HG02870 (cell line): Measurements from ENCODE around the gene SVEP1.
"Not testable (repeated sequence)": the region's sequence is repeated elsewhere in the genome, so short reads cannot be mapped to it uniquely, and the experiment has no call there.

Experiments used
- ATAC-seq: cut with Tn5 transposase; IDR thresholded peaks from one replicate; pipeline ENCODE4 v1.9.1; 2021; ENCODE audit warnings: mild to moderate bottlenecking, moderate library complexity; ENCODE audit not compliant: unreplicated experiment

Gene SVEP1

DNA sequence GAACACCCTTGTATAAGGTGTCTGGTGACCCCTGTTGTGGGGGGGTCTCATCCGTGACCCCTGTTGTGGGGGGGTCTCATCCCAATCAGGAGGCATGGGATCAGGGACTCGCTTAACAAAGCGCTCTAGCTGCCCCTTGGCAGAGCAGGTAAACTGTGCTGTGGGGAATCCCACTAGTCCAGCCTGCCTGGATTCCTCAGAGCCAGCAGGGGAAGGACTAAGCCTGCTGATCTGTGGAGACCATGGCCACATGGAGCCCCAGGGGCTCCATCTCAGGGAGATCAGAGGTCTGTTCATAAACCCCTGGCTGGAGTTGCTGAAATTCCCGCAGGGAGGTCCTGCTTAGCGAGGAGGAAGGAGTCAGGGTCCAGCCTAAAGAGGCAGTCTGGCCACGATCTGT, 196.1 kb downstream of the SVEP1 start:
- ATAC-seq, result no peak

DNA sequence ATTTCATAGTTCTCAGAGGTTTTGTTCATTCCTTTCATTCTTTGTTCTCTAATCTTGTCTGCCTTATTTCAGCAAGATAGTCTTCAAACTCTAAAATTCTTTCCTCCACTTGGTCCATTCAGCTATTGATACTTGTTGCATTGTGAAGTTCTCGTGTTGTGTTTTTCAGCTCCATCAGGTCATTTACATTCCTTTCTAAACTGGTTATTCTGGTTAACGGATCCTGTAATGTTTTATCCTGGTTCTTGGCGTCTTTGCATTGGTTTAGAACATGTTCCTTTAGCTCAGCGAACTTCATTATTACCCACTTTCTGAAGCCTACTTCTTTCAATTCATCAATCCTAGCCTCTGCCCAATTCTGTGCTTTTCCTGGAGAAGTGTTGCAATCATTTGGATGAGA, 196.8 kb downstream of the SVEP1 start:
- no peak for ATAC-seq

GRCh38 chr9:110371411-110372007, 208.0 kb downstream of the SVEP1 start:
- ATAC-seq, result no peak

GRCh38 chr9:110370315-110370714, 209.2 kb downstream of the SVEP1 start:
- no peak for ATAC-seq

- no peak for ATAC-seq
Measured at GRCh38 chr9:110364451-110364850, 215.1 kb downstream of the SVEP1 start.

GRCh38 chr9:110358992-110359391, 220.5 kb downstream of the SVEP1 start:
- ATAC-seq, result not testable (repeated sequence)

GRCh38 chr9:110357505-110357904, 222.0 kb downstream of the SVEP1 start:
- no peak for ATAC-seq

DNA sequence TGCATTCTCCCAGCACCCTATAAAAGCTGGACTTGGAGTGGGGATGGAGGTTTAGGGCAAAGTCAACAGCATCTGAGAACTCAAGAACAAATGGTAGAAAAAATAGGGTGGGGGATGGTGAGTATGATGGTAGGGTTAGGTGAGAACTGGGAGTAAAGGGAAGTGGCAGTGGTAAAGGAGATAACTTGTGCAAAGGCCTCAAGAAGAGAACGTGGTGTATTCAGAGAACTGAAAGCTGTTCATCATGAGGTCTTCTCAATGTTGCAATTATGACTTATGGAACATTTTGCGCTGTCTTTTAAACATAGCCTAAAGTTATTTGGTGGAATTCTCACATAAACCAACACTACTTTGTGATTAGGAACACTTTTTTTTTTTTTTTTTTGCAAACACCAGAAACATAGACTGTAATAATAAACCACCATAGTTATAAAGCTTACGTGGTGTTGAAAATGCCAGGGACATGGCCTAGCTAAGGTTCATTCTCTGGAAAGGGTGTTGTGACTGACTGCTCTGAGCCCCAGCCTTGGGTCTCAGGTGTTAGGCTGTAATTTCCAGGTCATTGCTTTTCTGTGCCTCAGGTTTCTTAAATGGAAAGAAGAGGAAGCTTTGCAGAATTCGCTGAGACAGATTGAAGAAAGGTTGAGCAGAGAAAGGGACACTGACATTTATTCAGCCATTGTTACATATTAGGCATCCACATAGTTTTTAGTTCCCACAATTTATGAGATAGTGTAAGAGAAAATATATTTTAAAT, 222.7 kb downstream of the SVEP1 start:
- no peak for ATAC-seq

- ATAC-seq, result no peak
Measured at GRCh38 chr9:110355911-110356310, 223.6 kb downstream of the SVEP1 start.

DNA sequence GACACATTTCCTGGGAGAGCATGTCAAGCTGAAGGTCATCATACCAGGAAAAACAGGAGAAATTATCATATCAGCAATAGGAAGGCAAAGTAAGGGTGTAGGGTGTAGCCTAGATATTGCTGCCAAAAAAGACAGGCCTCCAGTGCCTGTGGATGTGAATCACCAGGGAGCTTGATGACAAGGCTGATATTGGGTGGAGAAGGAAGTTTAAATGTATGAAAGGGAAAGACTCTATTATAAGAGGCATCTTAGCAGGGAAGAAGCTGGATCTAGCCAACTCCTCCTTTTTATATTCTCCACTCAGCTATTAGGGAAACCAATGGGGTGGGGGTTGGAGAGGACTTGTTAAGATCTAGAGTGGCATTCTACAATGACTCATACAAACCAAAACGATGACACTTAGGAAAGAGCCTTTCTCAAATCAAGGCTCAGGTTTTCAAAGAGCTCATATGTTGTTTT, 228.5 kb downstream of the SVEP1 start:
- no peak for ATAC-seq

GRCh38 chr9:110346325-110346724, 233.2 kb downstream of the SVEP1 start:
- no peak for ATAC-seq

- no peak for ATAC-seq
Measured at GRCh38 chr9:110344821-110345220, 234.7 kb downstream of the SVEP1 start.

GRCh38 chr9:110343551-110343950, 236.0 kb downstream of the SVEP1 start:
- ATAC-seq, result no peak

GRCh38 chr9:110340306-110340705, 239.2 kb downstream of the SVEP1 start:
- no peak for ATAC-seq

DNA sequence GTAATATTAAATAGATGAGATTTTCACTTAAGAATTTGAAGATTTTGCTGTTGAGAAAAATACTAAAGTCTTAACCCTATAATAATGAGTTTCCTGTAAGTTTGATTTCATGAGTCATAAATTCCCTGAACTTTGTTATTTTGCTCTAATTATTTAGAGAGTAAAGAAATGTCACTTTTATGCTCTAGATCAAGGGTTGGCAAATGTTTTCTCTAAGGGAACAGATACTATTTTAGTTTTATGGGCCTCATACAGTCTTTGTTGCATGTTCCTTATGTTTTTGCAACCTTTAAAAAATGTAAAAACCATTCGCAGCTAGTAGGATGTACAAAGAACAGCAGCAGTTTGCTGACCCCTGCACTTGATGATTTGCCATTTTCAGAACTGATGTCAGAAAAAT, 241.4 kb downstream of the SVEP1 start:
- ATAC-seq, result no peak

GRCh38 chr9:110337727-110338126, 241.8 kb downstream of the SVEP1 start, which contains the start of gene TXNDC8:
Gene TXNDC8, minus strand, starts transcription at chr9:110337863.
- ATAC-seq, result no peak

DNA sequence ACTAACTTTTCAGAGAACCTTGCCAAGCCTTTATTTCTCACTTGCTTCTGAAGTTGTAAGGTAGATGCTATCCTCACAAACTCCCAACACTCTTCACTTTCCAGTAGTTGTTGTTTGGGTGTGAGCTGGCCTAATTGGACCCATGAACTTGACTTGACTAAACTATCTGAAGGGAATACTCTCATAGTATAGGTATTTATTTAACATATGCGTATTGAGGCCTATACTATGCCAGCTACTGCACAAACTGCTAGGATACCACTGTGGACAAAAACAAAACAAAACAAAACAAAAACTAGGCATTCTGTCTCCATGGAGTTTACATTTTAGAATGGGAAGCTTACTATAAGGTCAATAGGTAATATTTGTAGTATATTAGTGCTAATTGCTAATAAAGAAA, 243.2 kb downstream of the SVEP1 start:
- ATAC-seq, result no peak

DNA sequence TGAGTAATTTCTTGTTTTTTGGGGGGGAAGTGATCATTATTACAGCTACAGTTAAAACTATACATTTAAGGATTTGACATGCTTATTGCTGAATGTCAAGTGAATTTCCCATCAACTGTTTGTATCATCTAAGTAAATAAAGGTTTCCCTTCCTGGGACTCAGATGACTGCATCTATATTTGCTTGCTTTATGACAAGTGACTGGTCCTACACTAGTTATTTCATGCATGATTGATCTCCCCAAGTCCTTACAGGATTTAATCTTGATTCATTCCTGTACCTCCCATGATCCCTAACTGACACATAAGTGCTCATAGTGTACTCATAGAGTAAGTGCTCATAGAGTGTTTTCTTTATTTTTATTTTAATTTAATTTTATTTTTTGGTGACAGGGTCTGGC, 244.7 kb downstream of the SVEP1 start:
- ATAC-seq, result no peak

DNA sequence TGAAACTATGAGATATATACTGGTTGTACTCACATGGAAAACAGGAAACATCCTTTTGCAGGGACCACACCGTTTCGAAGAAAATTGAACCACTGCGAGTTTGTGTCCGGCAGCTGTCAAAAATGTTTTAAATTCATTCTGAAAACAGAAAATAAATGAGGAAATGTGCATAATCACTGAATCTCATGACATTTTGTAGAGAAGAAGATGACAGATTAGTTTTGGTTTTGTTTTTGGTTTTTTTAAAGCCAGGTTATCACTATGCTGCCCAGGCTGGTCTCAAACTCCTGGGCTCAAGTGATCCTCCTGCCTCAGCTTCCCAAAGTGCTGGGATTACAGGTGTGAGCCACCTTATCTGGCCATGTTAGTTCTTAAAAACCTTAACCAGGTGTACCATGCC, 245.4 kb downstream of the SVEP1 start:
- peak; percentile 77 for ATAC-seq

GRCh38 chr9:110332766-110333165, 246.8 kb downstream of the SVEP1 start:
- no peak for ATAC-seq

- no peak for ATAC-seq
Measured at GRCh38 chr9:110330484-110331105, 248.9 kb downstream of the SVEP1 start.

DNA sequence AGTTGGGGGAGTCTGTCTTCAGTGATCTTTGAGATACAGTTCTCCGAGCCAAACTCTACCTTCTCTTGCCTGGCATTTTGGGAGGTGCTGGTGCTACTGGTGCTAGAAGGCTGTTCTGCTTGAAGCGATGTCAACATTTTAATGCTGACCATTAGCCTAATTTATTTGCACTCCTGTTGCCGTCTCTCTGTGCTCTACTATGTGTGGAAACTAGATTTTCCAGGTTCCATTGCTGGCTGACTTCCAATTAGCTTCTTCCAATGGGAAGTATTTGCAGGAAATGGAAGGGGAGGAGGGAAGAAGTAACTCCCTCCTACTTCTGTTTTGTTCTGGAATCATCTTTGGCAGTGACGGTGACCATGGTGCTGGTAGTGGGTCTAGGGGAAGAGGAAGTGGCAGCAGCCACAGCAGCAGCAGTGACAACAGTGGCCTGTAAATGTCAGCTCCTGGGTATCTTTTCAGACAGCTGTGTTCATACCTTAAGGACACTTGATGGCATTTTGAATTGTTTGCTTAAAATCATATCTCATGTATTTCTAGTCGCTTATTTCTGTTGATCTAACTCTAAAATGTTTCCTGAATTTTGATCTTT, 249.8 kb downstream of the SVEP1 start:
- no peak for ATAC-seq
